Cardiac muscle cell (in vitro differentiated cells and primary cell): ENCODE results near the gene TNFRSF18. TPM values are rescaled to one million over a fixed set of nuclear protein-coding genes. Genes with fewer than 3 reads are reported as not detected.
"Not testable (repeated sequence)": the region's sequence is repeated elsewhere in the genome, so short reads cannot be mapped to it uniquely, and the experiment has no call there.

Experiments
- DNase-seq, 2 donors: peaks; one replicate each; pipeline versions ENCODE4 v3.0.0 to v3.0.0-alpha.2; 2010 to 2017; ENCODE audit warnings: low read depth in 1 of 2, low spot score in 1 of 2
- H3K27ac ChIP-seq: fragments of 200-600 bp; sonication (generic); 2 replicates; pipeline ENCODE4 v1.5.1; 2016
- H3K27me3 ChIP-seq: fragments of 200-600 bp; sonication (generic); 2 replicates; pipeline ENCODE4 v1.6.0; 2016; ENCODE audit warnings: control low read depth
- H3K36me3 ChIP-seq: fragments of 200-600 bp; sonication (generic); 2 replicates; pipeline ENCODE4 v1.5.1; 2016; ENCODE audit warnings: control low read depth
- H3K4me1 ChIP-seq: fragments of 200-600 bp; sonication (generic); 2 replicates; pipeline ENCODE4 v1.8.1; 2017; ENCODE audit warnings: low read depth, mild to moderate bottlenecking, mixed run types
- H3K4me3 ChIP-seq: fragments of 200-600 bp; sonication (generic); 2 replicates; pipeline ENCODE4 v1.5.1; 2016; ENCODE audit warnings: mild to moderate bottlenecking
- H3K9me3 ChIP-seq: fragments of 200-600 bp; sonication (generic); 2 replicates; pipeline ENCODE4 v1.5.1; 2017; ENCODE audit warnings: low read depth, mild to moderate bottlenecking, control low read depth
- polyA plus RNA-seq: library from polyadenylated mRNA; unstranded; fragments of >200 nt; fragmentation: Nextera tagmentation; extraction: Ambion mirVana; gene quantifications from 2 replicates; pipeline ENCODE4 v1.2.1, GENCODE V29; 2016
- total RNA-seq: library from RNA; depleted of rRNA; stranded (reverse); fragments of >200 nt; gene quantifications from 2 replicates; pipeline ENCODE4 v1.2.3, GENCODE V29; 2016
- TF ChIP-seq, protein P1 (sequence below): IDR thresholded peaks from 2 replicates; pipeline ENCODE4 v1.5.1; 2012; ENCODE audit warnings: low read depth, mild to moderate bottlenecking, low read length

TNFRSF18 gene
- total and polyA plus RNA-seq, 2 experiments from 2014 or later = 0.39 TPM; not detected in 1

DNA sequence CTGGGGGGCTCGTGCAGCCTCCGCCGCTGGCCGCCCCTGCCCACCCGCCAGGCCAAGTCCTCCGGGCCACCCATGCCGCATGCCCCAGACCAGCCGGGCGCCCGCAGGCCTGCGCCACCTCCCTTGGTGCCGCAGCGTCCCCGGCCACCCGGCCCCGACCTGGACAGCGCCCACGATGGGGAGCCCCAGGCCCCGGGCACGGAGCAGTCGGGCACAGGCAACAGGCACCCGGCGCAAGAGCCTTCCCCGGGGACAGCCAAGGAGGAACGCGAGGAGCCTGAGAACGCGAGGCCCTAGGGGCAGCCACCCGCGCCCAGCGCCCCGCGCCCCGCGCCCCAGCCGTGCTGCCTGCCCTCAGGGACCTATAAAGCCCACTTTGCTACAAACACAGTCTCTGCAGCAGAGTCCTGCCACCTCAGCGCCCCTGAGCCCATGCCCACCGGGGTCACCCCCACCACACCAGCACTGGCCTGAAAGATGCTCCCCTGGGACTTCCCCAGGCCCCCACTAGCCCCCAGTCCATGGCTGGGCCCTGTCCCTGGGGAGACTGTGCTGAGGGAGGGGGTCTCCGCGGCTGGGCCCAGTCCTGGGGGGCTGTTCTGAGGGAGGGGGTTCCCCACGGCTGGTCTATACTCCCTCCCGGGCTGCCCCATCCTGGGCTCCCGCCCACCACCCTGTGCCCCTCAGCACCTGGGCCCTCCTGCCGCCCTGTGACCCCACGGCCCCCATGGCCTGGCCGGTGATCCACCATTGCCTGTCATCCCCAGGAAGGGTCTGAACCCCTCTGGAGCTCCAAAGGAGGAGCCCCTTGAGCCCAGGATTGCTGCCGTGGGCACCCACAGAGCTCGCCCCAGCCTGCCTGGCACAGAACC, 8.6 kb downstream of the TNFRSF18 start:
- Histone ChIP-seq H3K36me3 (no peaks in the 10 kb centered on the region), H3K4me3 (no peak overlapping the region), H3K27me3 (peaks cover 29% of the 10 kb centered on the region), H3K4me1 (no peaks in the 10 kb centered on the region), H3K27ac (no peak overlapping the region), H3K9me3 (no peaks in the 10 kb centered on the region)
- TF ChIP-seq, protein P1, sequence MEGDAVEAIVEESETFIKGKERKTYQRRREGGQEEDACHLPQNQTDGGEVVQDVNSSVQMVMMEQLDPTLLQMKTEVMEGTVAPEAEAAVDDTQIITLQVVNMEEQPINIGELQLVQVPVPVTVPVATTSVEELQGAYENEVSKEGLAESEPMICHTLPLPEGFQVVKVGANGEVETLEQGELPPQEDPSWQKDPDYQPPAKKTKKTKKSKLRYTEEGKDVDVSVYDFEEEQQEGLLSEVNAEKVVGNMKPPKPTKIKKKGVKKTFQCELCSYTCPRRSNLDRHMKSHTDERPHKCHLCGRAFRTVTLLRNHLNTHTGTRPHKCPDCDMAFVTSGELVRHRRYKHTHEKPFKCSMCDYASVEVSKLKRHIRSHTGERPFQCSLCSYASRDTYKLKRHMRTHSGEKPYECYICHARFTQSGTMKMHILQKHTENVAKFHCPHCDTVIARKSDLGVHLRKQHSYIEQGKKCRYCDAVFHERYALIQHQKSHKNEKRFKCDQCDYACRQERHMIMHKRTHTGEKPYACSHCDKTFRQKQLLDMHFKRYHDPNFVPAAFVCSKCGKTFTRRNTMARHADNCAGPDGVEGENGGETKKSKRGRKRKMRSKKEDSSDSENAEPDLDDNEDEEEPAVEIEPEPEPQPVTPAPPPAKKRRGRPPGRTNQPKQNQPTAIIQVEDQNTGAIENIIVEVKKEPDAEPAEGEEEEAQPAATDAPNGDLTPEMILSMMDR = no peak
- no peak for DNase-seq

DNA sequence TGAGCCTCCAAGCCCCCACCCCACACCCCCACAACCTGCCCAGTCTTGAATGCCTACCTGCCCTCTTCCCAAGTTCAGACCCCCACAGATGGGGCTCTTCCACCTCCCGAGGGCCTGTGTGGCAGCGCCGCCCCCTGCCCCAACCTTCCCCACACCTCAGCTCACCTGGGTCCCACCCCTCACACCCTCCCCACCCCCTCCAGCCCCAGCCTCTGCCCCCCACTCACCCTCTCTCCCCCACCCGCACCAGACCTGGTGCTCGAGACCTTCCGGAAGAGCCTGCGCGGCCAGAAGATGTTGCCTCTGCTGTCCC, 9.2 kb downstream of the TNFRSF18 start:
- TF ChIP-seq, protein P1 = no peak
- Histone ChIP-seq H3K4me1 (no peaks in the 10 kb centered on the region), H3K27me3 (peaks cover 27% of the 10 kb centered on the region), H3K36me3 (no peaks in the 10 kb centered on the region), H3K27ac (no peak overlapping the region), H3K9me3 (no peaks in the 10 kb centered on the region), H3K4me3 (no peak overlapping the region)
- no peak for DNase-seq

DNA sequence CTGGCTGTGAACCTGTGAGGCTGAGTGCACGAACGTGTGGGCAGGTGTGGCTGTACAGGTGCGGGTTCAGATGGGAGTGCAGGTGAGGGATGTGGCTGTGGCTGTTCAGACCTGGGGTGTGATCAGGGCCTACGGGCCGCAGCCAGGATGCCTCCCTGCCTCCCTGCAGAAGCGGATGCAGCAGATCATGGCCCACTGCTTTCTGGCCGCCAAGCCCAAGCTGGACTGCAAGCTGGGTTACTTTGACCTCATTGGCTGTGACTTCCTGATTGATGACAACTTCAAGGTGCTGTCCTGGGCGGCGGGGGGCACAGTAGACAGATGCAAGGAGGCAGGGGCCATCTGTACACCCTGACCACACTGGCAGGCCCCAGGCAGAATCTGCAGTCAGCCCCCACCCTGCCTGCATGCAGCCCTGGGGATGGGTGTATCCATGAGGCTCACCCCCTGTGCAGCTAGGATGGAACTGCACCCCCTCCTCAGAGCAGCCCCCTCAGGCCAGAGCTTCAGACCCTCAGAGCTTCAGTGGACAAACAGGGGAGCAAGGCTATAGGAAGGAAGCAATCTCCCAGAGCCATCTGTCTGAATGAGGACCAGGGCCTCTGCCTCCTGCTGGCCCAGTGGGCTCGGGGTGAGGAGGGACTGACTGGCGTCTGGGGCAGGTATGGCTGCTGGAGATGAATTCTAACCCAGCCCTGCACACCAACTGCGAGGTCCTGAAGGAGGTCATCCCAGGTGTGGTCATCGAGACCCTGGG, 9.8 kb downstream of the TNFRSF18 start:
- TF ChIP-seq, protein P1 = no peak
- Histone ChIP-seq H3K36me3 (no peaks in the 10 kb centered on the region), H3K4me1 (no peaks in the 10 kb centered on the region), H3K9me3 (no peaks in the 10 kb centered on the region), H3K27me3 (peaks cover 27% of the 10 kb centered on the region), H3K27ac (no peak overlapping the region), H3K4me3 (no peak overlapping the region)
- DNase-seq = no peak

DNA sequence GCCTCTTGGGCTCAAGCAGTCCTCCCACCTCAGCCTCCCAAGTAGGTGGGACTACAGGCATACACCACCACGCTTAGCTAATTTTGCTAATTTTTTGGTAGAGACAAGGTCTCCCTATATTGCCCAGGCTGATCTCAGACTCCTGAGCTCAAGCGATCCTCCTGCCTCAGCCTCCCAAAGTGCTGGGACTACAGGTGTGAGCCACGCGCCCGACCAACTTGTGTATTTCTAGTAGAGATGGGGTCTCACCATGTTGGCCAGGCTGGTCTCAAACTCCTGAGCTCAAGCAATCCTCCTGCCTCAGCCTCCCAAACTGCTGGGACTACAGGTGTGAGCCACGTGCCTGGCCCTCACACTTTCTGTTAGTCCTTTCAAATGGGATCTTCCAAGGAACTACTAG, 10.7 kb downstream of the TNFRSF18 start:
- H3K4me3 ChIP-seq, H3K9me3 ChIP-seq, H3K27ac ChIP-seq, H3K36me3 ChIP-seq, H3K4me1 ChIP-seq, DNase-seq: not testable (repeated sequence)
- peaks cover 18% of the 10 kb centered on the region for H3K27me3 ChIP-seq

DNA sequence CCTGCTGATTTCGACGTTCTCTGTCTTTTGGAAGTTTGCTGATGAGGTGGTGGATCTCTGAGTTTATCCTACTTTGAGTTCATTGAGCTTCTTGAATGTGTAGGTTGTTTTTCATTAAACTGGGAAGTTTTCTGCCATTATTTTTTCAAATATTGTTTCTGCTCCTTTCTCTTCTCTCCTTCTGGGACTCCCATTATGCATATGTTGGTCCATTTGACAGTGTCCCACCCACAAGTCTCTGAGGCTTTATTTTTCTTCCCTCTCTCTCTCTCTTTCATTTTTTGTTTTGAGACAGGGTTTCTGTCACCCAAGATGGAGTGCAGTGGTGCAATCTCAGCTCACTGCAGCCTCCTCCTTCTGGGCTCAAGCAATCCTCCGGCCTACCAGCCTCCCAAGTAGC, 11.7 kb downstream of the TNFRSF18 start:
- no peaks in the 10 kb centered on the region for H3K4me1 ChIP-seq
- H3K9me3 ChIP-seq = no peaks in the 10 kb centered on the region
- no peak for DNase-seq
- H3K4me3 ChIP-seq = no peak overlapping the region
- H3K27ac ChIP-seq = no peak overlapping the region
- TF ChIP-seq, protein P1 = no peak
- no peaks in the 10 kb centered on the region for H3K36me3 ChIP-seq
- peaks cover 8% of the 10 kb centered on the region for H3K27me3 ChIP-seq

DNA sequence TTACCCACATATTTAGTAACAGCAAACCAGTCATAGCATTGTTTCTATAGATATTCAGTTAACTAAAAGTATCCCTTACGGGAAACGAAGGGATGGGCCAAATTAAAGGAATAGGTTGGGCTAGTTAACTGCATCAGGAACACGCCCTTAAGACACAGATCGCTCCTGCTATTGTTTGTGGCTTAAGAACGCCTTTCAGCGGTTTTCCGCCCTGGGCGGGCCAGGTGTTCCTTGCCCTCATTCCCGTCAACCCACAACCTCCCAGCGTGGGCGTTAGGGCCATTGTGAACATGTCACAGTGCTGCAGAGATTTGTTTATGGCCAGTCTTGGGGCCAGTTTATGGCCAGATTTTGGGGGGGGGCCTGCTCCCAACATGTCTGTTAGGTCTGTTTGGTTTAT, 14.7 kb downstream of the TNFRSF18 start:
- H3K4me1 ChIP-seq = no peaks in the 10 kb centered on the region
- no peak for DNase-seq
- TF ChIP-seq, protein P1 = no peak
- H3K9me3 ChIP-seq = no peaks in the 10 kb centered on the region
- H3K27me3 ChIP-seq = no peaks in the 10 kb centered on the region
- H3K27ac ChIP-seq = no peak overlapping the region
- H3K36me3 ChIP-seq = no peaks in the 10 kb centered on the region
- H3K4me3 ChIP-seq = no peak overlapping the region
